Measurements from ENCODE around the gene UGT1A7.

The UGT1A7 gene

GRCh38 chr2:233801357-233802131 is 119.8 kb downstream of the UGT1A7 start:
- DNase-seq = no peak

DNA sequence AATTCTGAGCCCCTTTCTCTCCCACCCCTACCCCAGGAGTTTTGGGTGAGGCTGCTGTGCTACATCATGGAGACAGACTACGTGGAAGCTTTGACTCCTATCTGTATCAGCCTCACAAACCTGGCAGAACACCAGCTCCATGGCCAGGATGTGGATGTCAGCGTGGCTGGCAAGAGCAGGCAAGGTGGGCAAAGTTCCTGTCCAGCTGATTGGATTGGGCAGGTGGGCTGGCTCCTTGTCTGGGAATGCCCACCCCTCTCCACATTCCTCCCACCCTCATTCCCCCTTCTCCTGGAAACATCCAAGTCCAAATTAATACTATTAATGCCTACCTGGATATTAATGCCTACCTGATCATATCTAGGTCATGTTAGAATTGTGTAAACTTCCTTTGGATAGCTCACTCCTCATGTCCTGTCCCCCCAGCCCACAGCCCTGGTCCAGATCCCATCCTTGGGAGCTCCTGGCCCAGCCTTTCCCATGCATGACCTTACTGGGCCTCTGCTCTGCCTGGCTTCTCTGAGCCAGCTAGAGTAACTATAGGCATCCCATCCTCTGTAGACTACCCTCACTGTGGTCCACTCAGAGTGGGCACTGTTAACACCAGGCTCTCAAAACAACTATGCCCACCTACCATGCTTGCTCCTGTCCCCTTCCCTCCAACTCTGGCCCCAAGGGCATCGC is 120.6 kb downstream of the UGT1A7 start:
- DNase-seq = no peak

- DNase-seq = no peak
Observed at GRCh38 chr2:233803292-233803911, 121.7 kb downstream of the UGT1A7 start.

- DNase-seq = no peak
Observed at GRCh38 chr2:233803994-233804393, 122.3 kb downstream of the UGT1A7 start.

- no peak for DNase-seq
Observed at GRCh38 chr2:233807215-233807865, 125.6 kb downstream of the UGT1A7 start.

DNA sequence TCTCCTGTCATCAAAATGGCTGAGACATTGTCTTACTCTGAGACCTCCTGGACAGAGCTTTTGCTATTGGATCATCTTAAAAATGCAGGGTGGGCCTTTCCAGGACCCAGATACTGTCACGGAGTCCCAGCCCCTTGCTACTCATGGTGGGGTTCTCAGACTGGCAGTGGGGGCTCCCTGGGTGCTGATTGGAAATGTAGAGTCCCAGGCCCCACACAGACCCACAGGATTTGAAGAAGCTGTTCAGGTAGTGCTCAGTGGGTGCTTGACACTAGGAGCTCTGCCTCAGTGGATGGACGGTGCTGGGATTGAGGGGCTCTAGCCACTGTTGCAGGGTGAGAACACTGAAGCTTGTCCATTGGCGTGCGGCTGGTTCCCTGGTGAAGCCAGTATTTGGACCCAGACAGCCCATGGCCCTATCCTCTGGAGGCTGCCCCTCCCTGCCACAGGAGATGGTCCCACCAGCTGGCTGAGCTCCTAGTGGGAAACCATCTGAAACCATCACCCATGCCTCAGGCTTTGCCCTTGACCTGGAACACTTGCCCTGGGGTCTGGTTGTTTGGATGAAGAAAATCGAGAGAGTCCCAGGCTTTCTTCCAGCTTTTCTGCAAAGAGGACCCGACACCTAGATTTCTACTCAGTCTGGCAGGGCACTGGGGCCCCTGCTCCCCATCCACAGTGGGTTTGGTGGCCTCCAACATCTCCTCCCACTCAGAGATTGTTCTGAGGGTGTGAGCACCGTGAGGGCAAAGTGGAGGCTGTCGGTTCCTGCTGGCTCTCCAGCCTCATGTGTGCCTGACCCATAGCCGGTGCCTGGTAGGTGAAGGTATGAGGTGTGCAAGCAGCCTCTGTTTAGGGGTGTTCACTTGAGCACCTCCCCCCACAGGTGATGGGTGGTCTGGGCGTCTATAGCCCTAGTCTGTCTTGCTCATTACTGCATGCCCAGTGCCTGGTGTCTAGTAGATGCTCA is 126.5 kb downstream of the UGT1A7 start:
- DNase-seq = no peak

DNA sequence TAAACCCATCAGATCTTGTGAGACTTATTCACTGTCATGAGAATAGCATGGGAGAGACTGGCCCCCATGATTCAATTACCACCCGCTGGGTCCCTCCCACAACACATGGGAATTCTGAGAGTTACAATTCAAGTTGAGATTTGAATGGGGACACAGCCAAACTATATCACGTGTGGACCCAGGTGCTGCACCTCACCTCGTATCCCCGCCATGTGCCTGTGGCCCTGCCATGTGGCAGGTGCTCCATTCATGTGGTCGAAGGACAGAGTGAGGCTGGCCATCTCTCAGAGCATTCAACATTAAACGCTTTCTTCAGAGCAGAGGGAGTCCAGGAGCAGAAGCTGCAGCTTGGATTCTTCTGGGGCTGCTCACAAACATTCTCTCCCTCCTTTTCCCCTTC is 128.7 kb downstream of the UGT1A7 start:
- DNase-seq = no peak

DNA sequence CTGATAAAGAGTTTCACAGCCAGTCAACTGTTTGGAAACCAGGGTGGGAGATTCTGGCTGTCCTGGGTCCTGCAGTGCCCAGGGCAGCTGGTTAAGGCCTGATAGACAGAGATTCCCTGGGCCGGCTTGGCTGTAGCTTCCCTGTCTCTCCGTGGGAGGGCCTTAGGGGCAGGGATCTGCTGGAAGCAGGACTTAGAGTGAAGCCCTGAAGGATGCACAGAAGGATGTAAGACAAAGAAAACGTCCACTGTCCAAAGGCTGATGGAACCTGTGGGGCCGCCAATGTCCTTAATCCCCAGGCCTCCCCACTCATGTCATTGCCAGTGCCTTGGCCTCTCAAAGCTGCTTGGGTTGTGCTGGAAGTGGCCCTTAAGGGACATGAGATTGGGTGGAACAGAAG is 129.4 kb downstream of the UGT1A7 start:
- DNase-seq = no peak

DNA sequence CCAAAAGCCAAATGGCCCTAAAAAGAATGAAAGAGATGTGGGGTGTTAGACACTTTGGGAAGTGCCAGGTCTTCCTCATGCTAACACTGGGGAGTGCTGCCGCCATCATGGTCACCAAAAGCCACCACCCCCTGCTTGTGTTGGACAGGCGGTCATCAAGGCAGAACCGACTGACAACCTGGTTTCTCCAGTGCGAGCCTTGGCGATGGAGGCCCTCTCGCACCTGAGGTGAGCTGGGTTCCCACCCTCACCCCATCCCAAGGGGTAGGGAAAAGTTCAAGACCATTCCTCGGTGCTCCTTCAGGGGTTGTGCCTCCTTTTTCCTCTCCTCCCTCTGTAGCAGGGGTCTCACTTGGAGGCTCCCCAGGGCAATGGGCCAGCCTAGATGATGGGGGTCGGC is 130.0 kb downstream of the UGT1A7 start:
- DNase-seq = no peak

DNA sequence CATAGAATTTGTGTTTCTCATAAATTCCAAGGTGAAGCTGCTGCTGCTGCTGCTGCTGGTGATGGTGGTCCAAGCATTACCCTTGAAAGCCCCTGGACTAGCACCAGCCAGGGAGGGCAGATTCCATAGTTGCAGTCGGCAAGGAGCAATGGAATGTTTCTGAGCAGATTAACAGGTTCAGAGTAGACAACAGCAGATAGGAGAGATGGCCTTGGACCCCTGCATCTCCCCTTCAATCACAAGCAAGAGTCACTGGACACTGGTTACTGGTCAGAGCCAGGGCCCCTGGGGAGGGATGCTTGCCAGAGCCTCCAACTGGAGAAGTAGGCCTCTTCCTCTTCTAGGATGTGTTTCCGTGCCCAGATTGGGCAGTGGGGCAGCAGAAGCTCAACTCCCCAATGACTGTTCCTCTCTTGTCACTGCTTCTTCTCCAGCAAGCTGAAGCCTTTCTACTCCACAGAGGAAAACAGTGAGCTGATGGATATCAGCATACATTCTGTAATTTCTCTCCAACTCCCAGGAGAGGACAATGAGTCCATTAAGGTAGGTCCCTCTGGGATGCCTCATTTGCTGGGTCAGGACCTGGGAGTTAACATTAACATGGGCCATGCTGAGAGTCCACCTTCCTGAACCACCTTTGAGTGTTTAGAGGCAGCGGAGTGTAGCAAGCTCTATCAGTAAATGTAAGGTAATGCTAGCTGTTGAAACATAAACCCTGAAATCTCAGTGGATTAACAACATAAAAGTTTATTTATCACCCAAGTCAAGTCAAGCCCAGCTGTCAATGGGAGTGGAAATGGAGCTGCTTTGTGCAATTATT is 131.7 kb downstream of the UGT1A7 start:
- no peak for DNase-seq

- DNase-seq = peak; percentile 16
Observed at GRCh38 chr2:233814056-233814835, 132.5 kb downstream of the UGT1A7 start.

GRCh38 chr2:233815861-233816260 is 134.2 kb downstream of the UGT1A7 start:
- DNase-seq = no peak

GRCh38 chr2:233816334-233816733 is 134.6 kb downstream of the UGT1A7 start:
- DNase-seq = no peak

DNA sequence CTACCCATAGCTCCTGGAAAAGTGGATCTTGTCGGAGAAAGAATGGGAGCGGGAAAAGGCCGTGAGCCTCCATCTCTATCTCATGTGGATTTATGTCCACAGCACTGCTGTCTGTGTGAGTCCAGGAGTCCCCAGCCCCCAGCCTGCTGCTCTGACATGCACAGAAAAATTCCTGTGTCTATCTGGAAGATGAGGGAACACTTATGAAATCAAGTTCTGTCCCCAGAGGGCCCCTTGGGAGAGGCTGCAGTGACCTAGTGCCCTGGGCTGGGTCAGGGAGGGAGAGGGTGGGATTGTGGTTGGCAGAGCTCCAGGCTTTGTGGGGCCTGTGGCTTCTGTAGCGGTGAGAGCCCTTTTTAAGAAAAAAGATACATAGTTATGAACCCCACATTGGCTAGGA is 135.1 kb downstream of the UGT1A7 start:
- no peak for DNase-seq

GRCh38 chr2:233817361-233817911 is 135.7 kb downstream of the UGT1A7 start:
- DNase-seq = no peak

DNA sequence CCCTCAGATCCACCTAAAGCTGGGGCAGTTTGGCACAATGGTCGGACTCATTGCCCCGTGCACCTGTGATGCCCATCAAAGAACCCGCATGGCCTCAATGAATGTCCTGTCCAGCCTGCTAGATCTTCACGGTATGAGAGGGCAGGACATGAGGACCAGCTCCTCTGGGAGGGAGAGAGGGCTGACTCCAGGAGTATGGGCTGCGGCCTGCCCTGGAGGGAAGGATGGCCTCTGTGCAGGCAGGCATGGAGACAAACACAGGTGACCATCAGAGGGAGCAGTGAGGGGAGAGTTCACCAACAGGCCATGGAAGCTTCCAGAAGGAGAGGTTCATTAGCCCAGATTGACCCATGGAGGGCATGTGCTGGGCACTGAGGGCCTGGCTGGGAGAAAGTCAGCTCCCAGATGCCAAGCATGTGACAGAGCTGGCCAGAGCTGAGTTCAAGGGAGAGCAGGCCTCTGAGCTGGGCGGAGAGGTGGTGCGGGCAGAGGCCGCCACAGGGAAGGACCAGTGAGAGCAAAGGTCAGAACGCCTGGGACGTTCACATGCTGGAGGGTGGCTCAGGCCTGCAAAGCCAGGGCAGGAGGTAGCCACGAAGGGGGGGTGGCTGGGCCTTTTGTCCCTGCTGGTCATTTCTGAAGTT is 136.4 kb downstream of the UGT1A7 start:
- no peak for DNase-seq

DNA sequence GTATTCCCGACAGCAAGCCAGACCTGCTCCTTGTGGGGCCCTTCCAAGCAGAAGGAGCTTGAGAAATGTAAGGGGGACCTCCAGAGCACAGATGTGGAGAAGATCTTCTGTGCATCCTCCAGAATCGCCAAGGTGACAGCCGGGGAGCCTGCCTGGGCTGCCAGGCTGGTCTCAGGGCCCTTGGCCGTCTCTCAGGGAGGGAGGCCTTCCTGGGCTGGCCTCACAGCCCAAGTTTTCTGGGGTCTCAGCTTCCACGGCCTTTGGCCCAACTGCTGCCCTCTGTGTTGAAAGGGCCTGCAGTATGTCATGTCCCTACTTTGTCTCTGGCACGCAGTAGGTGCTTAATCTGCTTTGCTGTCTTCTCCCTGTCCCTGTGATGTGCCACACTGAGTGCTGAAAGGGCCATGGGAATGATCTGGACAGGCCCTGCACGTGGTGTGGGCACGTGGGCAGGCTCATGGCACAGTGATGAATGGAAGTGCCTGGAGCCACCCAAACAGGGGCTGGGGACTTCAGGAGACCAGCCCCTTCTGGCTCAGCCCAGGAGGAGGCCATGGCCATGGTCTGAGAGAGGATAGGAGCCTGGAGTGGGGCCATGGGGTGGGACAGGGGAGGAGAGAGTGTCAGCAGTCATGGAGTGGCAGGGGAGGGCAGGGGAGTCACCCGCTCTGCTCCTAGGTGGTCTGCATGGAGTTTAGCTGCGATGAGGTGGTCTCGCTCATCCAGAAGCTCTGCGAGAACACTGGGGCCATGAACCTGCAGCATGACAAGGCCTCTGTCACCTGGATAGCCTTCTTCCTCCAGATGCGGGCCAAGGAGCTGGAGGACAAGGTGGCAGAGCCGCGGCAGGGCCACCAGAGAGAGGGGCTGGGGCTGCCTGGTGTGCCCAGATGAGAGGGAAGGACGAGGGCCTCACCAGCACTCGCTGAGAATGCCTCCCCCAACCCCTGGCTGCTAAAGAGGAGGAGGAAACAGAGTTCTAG is 137.2 kb downstream of the UGT1A7 start:
- DNase-seq = no peak
